ENCODE results near the gene ZNF217. TPM values are rescaled to one million over a fixed set of nuclear protein-coding genes. Genes with fewer than 3 reads are reported as not detected.
"Not testable (repeated sequence)": the region's sequence is repeated elsewhere in the genome, so short reads cannot be mapped to it uniquely, and the experiment has no call there.

Gene ZNF217
- total and polyA plus RNA-seq, 7 experiments from 2014 or later = 17.3 to 104 (median 75.6) TPM

DNA sequence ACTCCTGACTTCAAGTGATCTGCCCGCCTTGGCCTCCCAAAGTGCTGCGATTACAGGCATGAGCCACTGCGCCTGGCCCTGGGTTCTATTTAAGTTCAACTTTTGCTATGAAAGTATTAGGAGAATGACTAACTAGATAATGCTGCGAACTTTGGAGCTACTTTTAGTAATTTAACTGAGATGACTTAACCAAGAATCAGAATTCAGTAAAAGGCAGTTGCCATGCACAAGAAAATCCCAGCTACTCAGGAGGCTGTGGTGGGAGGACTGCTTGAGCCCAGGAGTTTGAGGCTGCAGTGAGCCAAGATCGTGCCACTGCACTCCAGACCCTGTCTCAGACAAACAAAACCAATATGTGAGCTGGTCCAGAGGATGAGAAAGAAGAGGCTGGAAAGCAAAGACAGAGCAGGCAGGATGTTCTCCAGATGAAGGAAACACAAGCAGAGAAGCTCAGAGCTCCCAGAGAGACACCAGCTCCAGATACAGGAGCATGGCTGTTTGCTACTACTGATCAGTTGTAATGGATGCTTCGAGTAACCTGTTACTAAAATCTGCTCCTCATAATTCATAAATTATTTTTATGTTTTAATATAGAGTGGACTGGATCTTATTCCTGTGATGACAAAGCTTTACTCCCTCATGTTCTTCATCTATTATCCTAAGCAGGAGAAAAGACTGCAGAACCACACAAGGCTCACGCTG, 23.9 kb downstream of the ZNF217 start:
- Mint-ChIP-seq H3K4me3 (no peak overlapping the region), H3K9me3 (no peaks in the 10 kb centered on the region), H3K4me1 (peaks cover 19 to 68% (median 52%) of the 10 kb centered on the region in 7 donors), H3K27me3 (no peaks in the 10 kb centered on the region), H3K36me3 (peaks cover 4 to 46% (median 31%) of the 10 kb centered on the region in 5 donors), H3K27ac (peak overlapping the region in 7 of 9 donors; percentile 38 to 84 (median 78))
- no peaks in the 10 kb centered on the region for H3K9me3 ChIP-seq (ENCODE audit: control insufficient read depth in 2 of 3, low read length in 3 of 3)
- intact Hi-C loops (cut with micrococcal nuclease) = no loop called here
- peaks cover 25 to 37% of the 10 kb centered on the region in 2 donors for H3K4me1 ChIP-seq (ENCODE audit: control insufficient read depth in 2 of 2, insufficient read depth in 2 of 2, low read length in 2 of 2)
- no peaks in the 10 kb centered on the region for H3K27me3 ChIP-seq (ENCODE audit: control insufficient read depth in 2 of 2, insufficient read depth in 2 of 2, low read length in 2 of 2)
- H3K36me3 ChIP-seq (ENCODE audit: control insufficient read depth in 2 of 3, insufficient read depth in 3 of 3, low read length in 3 of 3) = peaks cover 12 to 83% (median 65%) of the 10 kb centered on the region in 3 experiments
- ChIA-PET POLR2A (interaction anchor here (0.6 kb wide), 1 partner anchor 308 kb away, joined by 3 read pairs; no protein-coding TSS in a partner anchor), CTCF (interaction anchor here (0.6 to 2.1 kb wide), 5 partner anchors 10 to 493 kb away, joined by 3 to 7 read pairs (median 5); no protein-coding TSS in a partner anchor)
- DNase-seq (no peak), ATAC-seq (no peak)
- no peak overlapping the region for H3K4me3 ChIP-seq (ENCODE audit: low read length)
- no peak overlapping the region for H3K27ac ChIP-seq (ENCODE audit: low read depth, low read length)

- no peak for ATAC-seq
- H3K4me1 ChIP-seq (ENCODE audit: control insufficient read depth in 2 of 2, insufficient read depth in 2 of 2, low read length in 2 of 2) = peaks cover 19 to 32% of the 10 kb centered on the region in 2 donors
- no peak overlapping the region for H3K4me3 ChIP-seq (ENCODE audit: low read length)
- Mint-ChIP-seq H3K4me3 (no peak overlapping the region), H3K27me3 (no peaks in the 10 kb centered on the region), H3K4me1 (peaks cover 19 to 60% (median 45%) of the 10 kb centered on the region in 7 donors), H3K27ac (peak overlapping the region in 4 of 9 donors; percentile 24 to 78 (median 50)), H3K9me3 (no peaks in the 10 kb centered on the region), H3K36me3 (peaks cover 4 to 40% (median 31%) of the 10 kb centered on the region in 5 donors)
- ChIA-PET CTCF (interaction anchor here (0.6 to 2.1 kb wide), 3 partner anchors 349 to 494 kb away, joined by 5 to 7 read pairs (median 7); no protein-coding TSS in a partner anchor), POLR2A (interaction anchor here (0.7 kb wide), 1 partner anchor 19 kb away, joined by 4 read pairs; no protein-coding TSS in a partner anchor)
- no peaks in the 10 kb centered on the region for H3K9me3 ChIP-seq (ENCODE audit: control insufficient read depth in 2 of 3, low read length in 3 of 3)
- no peaks in the 10 kb centered on the region for H3K27me3 ChIP-seq (ENCODE audit: control insufficient read depth in 2 of 2, insufficient read depth in 2 of 2, low read length in 2 of 2)
- intact Hi-C loops (cut with micrococcal nuclease) = no loop called here
- no peak for DNase-seq
- H3K36me3 ChIP-seq (ENCODE audit: control insufficient read depth in 2 of 3, insufficient read depth in 3 of 3, low read length in 3 of 3) = peaks cover 12 to 77% (median 58%) of the 10 kb centered on the region in 3 experiments
- no peak overlapping the region for H3K27ac ChIP-seq (ENCODE audit: low read depth, low read length)
These were observed 24.6 kb downstream of the ZNF217 start for GRCh38 chr20:53569005-53569404.

GRCh38 chr20:53568351-53568750, 25.3 kb downstream of the ZNF217 start:
- H3K36me3 ChIP-seq (ENCODE audit: control insufficient read depth in 2 of 3, insufficient read depth in 3 of 3, low read length in 3 of 3) = peaks cover 15 to 71% (median 56%) of the 10 kb centered on the region in 3 experiments
- H3K27ac ChIP-seq (ENCODE audit: low read depth, low read length) = no peak overlapping the region
- H3K4me1 Mint-ChIP-seq = peaks cover 19 to 54% (median 44%) of the 10 kb centered on the region in 7 donors
- no peak overlapping the region for H3K4me3 Mint-ChIP-seq
- no peaks in the 10 kb centered on the region for H3K9me3 Mint-ChIP-seq
- no peaks in the 10 kb centered on the region for H3K27me3 ChIP-seq (ENCODE audit: control insufficient read depth in 2 of 2, insufficient read depth in 2 of 2, low read length in 2 of 2)
- ChIA-PET POLR2A (interaction anchor here (0.7 kb wide), 1 partner anchor 19 kb away, joined by 4 read pairs; no protein-coding TSS in a partner anchor), CTCF (interaction anchor here (2.1 kb wide), 1 partner anchor 350 kb away, joined by 5 read pairs; no protein-coding TSS in a partner anchor)
- H3K9me3 ChIP-seq (ENCODE audit: control insufficient read depth in 2 of 3, low read length in 3 of 3) = no peaks in the 10 kb centered on the region
- ATAC-seq (no peak), DNase-seq (no peak)
- intact Hi-C loops (cut with micrococcal nuclease) = no loop called here
- no peaks in the 10 kb centered on the region for H3K27me3 Mint-ChIP-seq
- no peak overlapping the region for H3K4me3 ChIP-seq (ENCODE audit: low read length)
- H3K27ac Mint-ChIP-seq = peak overlapping the region in 5 of 9 donors; percentile 26 to 62 (median 36)
- H3K36me3 Mint-ChIP-seq = peaks cover 4 to 40% (median 30%) of the 10 kb centered on the region in 5 donors
- peaks cover 17 to 25% of the 10 kb centered on the region in 2 donors for H3K4me1 ChIP-seq (ENCODE audit: control insufficient read depth in 2 of 2, insufficient read depth in 2 of 2, low read length in 2 of 2)

GRCh38 chr20:53567379-53567917, 26.2 kb downstream of the ZNF217 start:
- Histone ChIP-seq H3K36me3 (ENCODE audit: control insufficient read depth in 2 of 3, insufficient read depth in 3 of 3, low read length in 3 of 3) (peaks cover 15 to 61% (median 51%) of the 10 kb centered on the region in 3 experiments), H3K27me3 (ENCODE audit: control insufficient read depth in 2 of 2, insufficient read depth in 2 of 2, low read length in 2 of 2) (no peaks in the 10 kb centered on the region), H3K4me1 (ENCODE audit: control insufficient read depth in 2 of 2, insufficient read depth in 2 of 2, low read length in 2 of 2) (peaks cover 11 to 16% of the 10 kb centered on the region in 2 donors), H3K4me3 (ENCODE audit: low read length) (no peak overlapping the region), H3K27ac (ENCODE audit: low read depth, low read length) (no peak overlapping the region), H3K9me3 (ENCODE audit: control insufficient read depth in 2 of 3, low read length in 3 of 3) (no peaks in the 10 kb centered on the region)
- H3K4me3 Mint-ChIP-seq = no peak overlapping the region
- no peaks in the 10 kb centered on the region for H3K27me3 Mint-ChIP-seq
- ChIA-PET POLR2A (interaction anchor here (0.6 to 1.0 kb wide), 2 partner anchors 93 to 95 kb away, joined by 3 to 4 read pairs; no protein-coding TSS in a partner anchor), CTCF (no interaction called here)
- H3K36me3 Mint-ChIP-seq = peaks cover 4 to 37% (median 25%) of the 10 kb centered on the region in 5 donors
- peak overlapping the region in 4 of 9 donors; percentile 3 to 73 (median 50) for H3K27ac Mint-ChIP-seq
- ATAC-seq (no peak), DNase-seq (no peak)
- intact Hi-C loops (cut with micrococcal nuclease) = no loop called here
- H3K9me3 Mint-ChIP-seq = no peaks in the 10 kb centered on the region
- H3K4me1 Mint-ChIP-seq = peaks cover 16 to 46% (median 40%) of the 10 kb centered on the region in 7 donors

DNA sequence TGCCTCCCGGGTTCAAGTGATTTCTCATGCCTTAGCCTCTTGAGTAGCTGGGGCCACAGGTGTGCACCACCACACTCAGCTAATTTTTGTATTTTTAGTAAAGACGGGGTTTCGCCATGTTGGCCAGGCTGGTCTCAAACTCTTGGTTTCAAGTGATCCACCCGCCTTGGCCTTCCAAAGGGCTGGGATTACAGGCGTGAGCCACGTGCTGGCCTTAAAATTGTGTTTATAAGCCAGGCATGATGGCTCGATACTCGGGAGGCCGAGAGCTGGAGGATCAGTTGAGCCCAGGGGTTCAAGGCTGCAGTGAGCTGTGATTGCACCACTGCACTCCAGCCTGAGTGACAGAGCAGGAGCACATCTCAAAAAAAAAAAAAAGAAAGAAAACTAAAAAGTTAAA, 27.0 kb downstream of the ZNF217 start:
- H3K36me3 ChIP-seq (ENCODE audit: control insufficient read depth in 2 of 3, insufficient read depth in 3 of 3, low read length in 3 of 3) = peaks cover 14 to 54% (median 43%) of the 10 kb centered on the region in 3 experiments

DNA sequence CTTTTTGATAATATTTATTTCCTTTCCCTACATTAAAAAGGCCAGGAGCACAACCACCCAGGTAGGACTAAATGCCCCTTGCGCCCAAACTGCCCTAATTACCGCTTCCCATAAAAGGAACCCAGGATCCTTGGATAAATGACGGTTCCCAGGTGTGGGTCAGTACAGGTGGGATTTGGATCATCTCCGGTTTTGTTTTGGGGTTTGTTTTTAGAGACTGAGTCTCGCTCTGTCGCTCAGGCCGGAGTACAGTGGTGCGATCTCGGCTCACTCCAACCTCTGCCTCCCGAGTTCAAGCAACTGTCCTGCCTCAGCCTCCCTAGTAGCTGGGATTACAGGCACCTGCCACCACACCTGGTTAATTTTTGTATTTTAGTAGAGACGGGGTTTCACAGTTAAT, 28.4 kb downstream of the ZNF217 start:
- H3K4me1 ChIP-seq (ENCODE audit: control insufficient read depth in 2 of 2, insufficient read depth in 2 of 2, low read length in 2 of 2) = peaks cover 2 to 7% of the 10 kb centered on the region in 2 donors
- ATAC-seq (no peak), DNase-seq (no peak)
- H3K27me3 Mint-ChIP-seq = no peaks in the 10 kb centered on the region
- no peak overlapping the region for H3K4me3 Mint-ChIP-seq
- no peaks in the 10 kb centered on the region for H3K9me3 ChIP-seq (ENCODE audit: control insufficient read depth in 2 of 3, low read length in 3 of 3)
- H3K4me1 Mint-ChIP-seq = peaks cover 2 to 25% (median 20%) of the 10 kb centered on the region in 7 donors
- H3K27me3 ChIP-seq (ENCODE audit: control insufficient read depth in 2 of 2, insufficient read depth in 2 of 2, low read length in 2 of 2) = no peaks in the 10 kb centered on the region
- H3K36me3 ChIP-seq (ENCODE audit: control insufficient read depth in 2 of 3, insufficient read depth in 3 of 3, low read length in 3 of 3) = peaks cover 3 to 43% (median 29%) of the 10 kb centered on the region in 3 experiments
- no peak overlapping the region for H3K27ac ChIP-seq (ENCODE audit: low read depth, low read length)
- H3K27ac Mint-ChIP-seq = peak overlapping the region in 4 of 9 donors; percentile 6 to 45 (median 36)
- no peaks in the 10 kb centered on the region for H3K9me3 Mint-ChIP-seq
- POLR2A ChIA-PET = interaction anchor here (0.8 kb wide), 1 partner anchor 333 kb away, joined by 4 read pairs; no protein-coding TSS in a partner anchor
- CTCF ChIA-PET = no interaction called here
- intact Hi-C loops (cut with micrococcal nuclease) = no loop called here
- peaks cover 0 to 19% (median 14%) of the 10 kb centered on the region in 5 donors for H3K36me3 Mint-ChIP-seq
- no peak overlapping the region for H3K4me3 ChIP-seq (ENCODE audit: low read length)

More for the DNA sequence above, 27.0 kb downstream of the ZNF217 start:
- H3K27me3 Mint-ChIP-seq; DNase-seq; H3K4me3 Mint-ChIP-seq; H3K4me1 ChIP-seq (ENCODE audit: control insufficient read depth in 2 of 2, insufficient read depth in 2 of 2, low read length in 2 of 2); H3K4me3 ChIP-seq (ENCODE audit: low read length); intact Hi-C loops (cut with micrococcal nuclease); H3K27me3 ChIP-seq (ENCODE audit: control insufficient read depth in 2 of 2, insufficient read depth in 2 of 2, low read length in 2 of 2); ATAC-seq; H3K27ac ChIP-seq (ENCODE audit: low read depth, low read length); H3K9me3 Mint-ChIP-seq; H3K9me3 ChIP-seq (ENCODE audit: control insufficient read depth in 2 of 3, low read length in 3 of 3): not testable (repeated sequence)
- peaks cover 11 to 38% (median 32%) of the 10 kb centered on the region in 7 donors for H3K4me1 Mint-ChIP-seq
- ChIA-PET POLR2A (interaction anchor here (0.7 kb wide), 1 partner anchor 13 kb away, joined by 3 read pairs; no protein-coding TSS in a partner anchor), CTCF (interaction anchor here (0.9 kb wide), 1 partner anchor 495 kb away, joined by 9 read pairs; no protein-coding TSS in a partner anchor)
- peaks cover 2 to 29% (median 19%) of the 10 kb centered on the region in 5 donors for H3K36me3 Mint-ChIP-seq
- H3K27ac Mint-ChIP-seq = peak overlapping the region in 1 of 9 donors; percentile 28
